HepG2 (cell line): ENCODE data around the gene DUSP15. TPM values are rescaled to one million over a fixed set of nuclear protein-coding genes. Genes with fewer than 3 reads are reported as not detected.
A peak's percentile ranks its signal among the peaks of the same experiment; 100 is the strongest.

Source experiments
- ARNTL ChIP-seq: sonication (generic); formaldehyde crosslinking; IDR thresholded peaks from 2 replicates; pipeline ENCODE4 v1.4.0; 2020; ENCODE audit warnings: mild to moderate bottlenecking, missing genetic modification reagents
- ATF7 ChIP-seq, 2 experiments: fragments of 450-650 bp in 1 of 2; sonication (generic) in 1 of 2; formaldehyde crosslinking in 1 of 2; IDR thresholded peaks; 2 replicates each; pipeline versions ENCODE4 v1.4.0 to v1.6.1; 2016 to 2020; ENCODE audit warnings: antibody characterized with exemption in 1 of 2, mild to moderate bottlenecking in 1 of 2, missing genetic modification reagents in 1 of 2
- GZF1 ChIP-seq: sonication (generic); formaldehyde crosslinking; IDR thresholded peaks from 2 replicates; pipeline ENCODE4 v1.5.1; 2020; ENCODE audit warnings: mild to moderate bottlenecking, missing genetic modification reagents
- HDAC1 ChIP-seq: sonication (generic); formaldehyde crosslinking; IDR thresholded peaks from 2 replicates; pipeline ENCODE4 v1.5.1; 2020; ENCODE audit warnings: mild to moderate bottlenecking, missing genetic modification reagents
- HIVEP1 ChIP-seq: sonication (generic); formaldehyde crosslinking; IDR thresholded peaks from 2 replicates; pipeline ENCODE4 v1.4.0; 2020; ENCODE audit warnings: mild to moderate bottlenecking, missing genetic modification reagents
- RNF2 ChIP-seq: fragments of 450-650 bp; conservative IDR thresholded peaks from 2 replicates; pipeline ENCODE4 v1.6.1; 2016; ENCODE audit warnings: low read depth
- SALL1 ChIP-seq: sonication (generic); formaldehyde crosslinking; IDR thresholded peaks from 2 replicates; pipeline ENCODE4 v1.8.0; 2022; ENCODE audit warnings: mild to moderate bottlenecking, missing genetic modification reagents
- ZNF230 ChIP-seq: sonication (generic); formaldehyde crosslinking; IDR thresholded peaks from 2 replicates; pipeline ENCODE4 v1.4.0; 2020; ENCODE audit warnings: mild to moderate bottlenecking, missing genetic modification reagents
- ZNF407 ChIP-seq: sonication (generic); formaldehyde crosslinking; IDR thresholded peaks from one replicate; pipeline ENCODE4 v1.5.1; 2020; ENCODE audit warnings: mild to moderate bottlenecking, missing genetic modification reagents; ENCODE audit errors: not compliant biosample characterization
- ZNF446 ChIP-seq: sonication (generic); formaldehyde crosslinking; IDR thresholded peaks from 2 replicates; pipeline ENCODE4 v1.5.0; 2020; ENCODE audit warnings: mild to moderate bottlenecking, missing genetic modification reagents
- ZNF451 ChIP-seq: sonication (generic); formaldehyde crosslinking; IDR thresholded peaks from 2 replicates; pipeline ENCODE4 v1.5.0; 2020; ENCODE audit warnings: mild to moderate bottlenecking, missing genetic modification reagents
- polyA plus RNA-seq, 8 experiments: library from polyadenylated mRNA; depleted of rRNA in 3 of 8; stranded (reverse) in 7 of 8; unstranded in 1 of 8; fragments of >200 nt; fragmentation: Illumina TruSeq in 4 of 8; extraction: Trizol in 4 of 8; gene quantifications; 2 replicates each; pipeline versions ENCODE4 v1.2.1 to v1.2.3, GENCODE V29; 2011 to 2016; ENCODE audit warnings: low read depth in 4 of 8, missing spikeins in 1 of 8, mixed read lengths in 1 of 8; ENCODE audit not compliant: insufficient read depth in 1 of 8
- total RNA-seq, 5 experiments: library from RNA; depleted of rRNA; stranded (reverse); fragments of >200 nt; fragmentation: Illumina TruSeq; extraction: Trizol; gene quantifications; 2 replicates each; pipeline ENCODE4 v1.2.3, GENCODE V29; 2016; ENCODE audit warnings: low read depth in 1 of 5
- TF ChIP-seq, protein P1 (sequence below): sonication (generic); formaldehyde crosslinking; IDR thresholded peaks from 2 replicates; pipeline ENCODE4 v1.5.0; 2020; ENCODE audit warnings: mild to moderate bottlenecking, missing genetic modification reagents, borderline replicate concordance
- TF ChIP-seq, protein P2 (sequence below): sonication (generic); formaldehyde crosslinking; IDR thresholded peaks from 2 replicates; pipeline ENCODE4 v1.4.0; 2020; ENCODE audit warnings: low read depth, missing genetic modification reagents

DUSP15 gene
- total and polyA plus RNA-seq, 2 of the 13 experiments (the other 11 are each of a cell fraction or from before 2014, with no cell fraction given), result 0.17 to 0.93 TPM

GRCh38 chr20:31870726-31871617 is 645 bp upstream of the DUSP15 start (continued):
- TF ChIP-seq ZNF230 (CRISPR knock-in tag), result no peak
- peak; percentile 69; the same call in 1 of the 2 replicates for TF ChIP-seq ARNTL (CRISPR knock-in tag)
- 0 out of 2 replicates have a peak, but pooled peaks have one; percentile 25 for TF ChIP-seq RNF2
- TF ChIP-seq ZNF446 (CRISPR knock-in tag), result peak; percentile 5; the same call in 1 of the 2 replicates
- TF ChIP-seq ATF7 (IDR thresholded peaks at IDR 0.05), result no peak
- 0 out of 2 replicates have a peak, but pooled peaks have one; percentile 35 for TF ChIP-seq ATF7 (CRISPR knock-in tag; IDR thresholded peaks at IDR 0.05)
- TF ChIP-seq HDAC1, result 0 out of 2 replicates have a peak, but pooled peaks have one; percentile 20
- TF ChIP-seq, protein P1, sequence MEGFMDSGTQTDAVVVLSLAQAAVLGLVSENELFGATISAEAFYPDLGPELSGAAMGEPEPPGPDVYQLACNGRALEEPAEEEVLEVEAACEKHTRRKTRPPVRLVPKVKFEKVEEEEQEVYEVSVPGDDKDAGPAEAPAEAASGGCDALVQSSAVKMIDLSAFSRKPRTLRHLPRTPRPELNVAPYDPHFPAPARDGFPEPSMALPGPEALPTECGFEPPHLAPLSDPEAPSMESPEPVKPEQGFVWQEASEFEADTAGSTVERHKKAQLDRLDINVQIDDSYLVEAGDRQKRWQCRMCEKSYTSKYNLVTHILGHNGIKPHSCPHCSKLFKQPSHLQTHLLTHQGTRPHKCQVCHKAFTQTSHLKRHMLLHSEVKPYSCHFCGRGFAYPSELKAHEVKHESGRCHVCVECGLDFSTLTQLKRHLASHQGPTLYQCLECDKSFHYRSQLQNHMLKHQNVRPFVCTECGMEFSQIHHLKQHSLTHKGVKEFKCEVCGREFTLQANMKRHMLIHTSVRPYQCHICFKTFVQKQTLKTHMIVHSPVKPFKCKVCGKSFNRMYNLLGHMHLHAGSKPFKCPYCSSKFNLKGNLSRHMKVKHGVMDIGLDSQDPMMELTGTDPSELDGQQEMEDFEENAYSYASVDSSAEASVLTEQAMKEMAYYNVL (CRISPR knock-in tag), result peak; percentile 65; the same call in 1 of the 2 replicates
- no peak for TF ChIP-seq GZF1 (CRISPR knock-in tag)
- TF ChIP-seq, protein P2, sequence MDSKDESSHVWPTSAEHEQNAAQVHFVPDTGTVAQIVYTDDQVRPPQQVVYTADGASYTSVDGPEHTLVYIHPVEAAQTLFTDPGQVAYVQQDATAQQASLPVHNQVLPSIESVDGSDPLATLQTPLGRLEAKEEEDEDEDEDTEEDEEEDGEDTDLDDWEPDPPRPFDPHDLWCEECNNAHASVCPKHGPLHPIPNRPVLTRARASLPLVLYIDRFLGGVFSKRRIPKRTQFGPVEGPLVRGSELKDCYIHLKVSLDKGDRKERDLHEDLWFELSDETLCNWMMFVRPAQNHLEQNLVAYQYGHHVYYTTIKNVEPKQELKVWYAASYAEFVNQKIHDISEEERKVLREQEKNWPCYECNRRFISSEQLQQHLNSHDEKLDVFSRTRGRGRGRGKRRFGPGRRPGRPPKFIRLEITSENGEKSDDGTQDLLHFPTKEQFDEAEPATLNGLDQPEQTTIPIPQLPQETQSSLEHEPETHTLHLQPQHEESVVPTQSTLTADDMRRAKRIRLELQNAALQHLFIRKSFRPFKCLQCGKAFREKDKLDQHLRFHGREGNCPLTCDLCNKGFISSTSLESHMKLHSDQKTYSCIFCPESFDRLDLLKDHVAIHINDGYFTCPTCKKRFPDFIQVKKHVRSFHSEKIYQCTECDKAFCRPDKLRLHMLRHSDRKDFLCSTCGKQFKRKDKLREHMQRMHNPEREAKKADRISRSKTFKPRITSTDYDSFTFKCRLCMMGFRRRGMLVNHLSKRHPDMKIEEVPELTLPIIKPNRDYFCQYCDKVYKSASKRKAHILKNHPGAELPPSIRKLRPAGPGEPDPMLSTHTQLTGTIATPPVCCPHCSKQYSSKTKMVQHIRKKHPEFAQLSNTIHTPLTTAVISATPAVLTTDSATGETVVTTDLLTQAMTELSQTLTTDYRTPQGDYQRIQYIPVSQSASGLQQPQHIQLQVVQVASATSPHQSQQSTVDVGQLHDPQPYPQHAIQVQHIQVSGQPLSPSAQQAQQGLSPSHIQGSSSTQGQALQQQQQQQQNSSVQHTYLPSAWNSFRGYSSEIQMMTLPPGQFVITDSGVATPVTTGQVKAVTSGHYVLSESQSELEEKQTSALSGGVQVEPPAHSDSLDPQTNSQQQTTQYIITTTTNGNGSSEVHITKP (CRISPR knock-in tag), result peak; percentile 40; the same call in 1 of the 2 replicates
- peak; percentile 32; the same call in 1 of the 2 replicates for TF ChIP-seq HIVEP1
- 0 out of 2 replicates have a peak, but pooled peaks have one; percentile 8 for TF ChIP-seq ZNF451 (CRISPR knock-in tag)
- peak; percentile 64 for TF ChIP-seq ZNF407 (CRISPR knock-in tag)
- TF ChIP-seq SALL1 (CRISPR knock-in tag), result peak; percentile 28; the same call in 1 of the 2 replicates
